Neural progenitor cell (in vitro differentiated cells): ENCODE data around the gene PTAFR. TPM values are rescaled to one million over a fixed set of nuclear protein-coding genes. Genes with fewer than 3 reads are reported as not detected.

Experiments
- DNase-seq: peaks from one replicate; pipeline ENCODE4 v3.0.0-alpha.2; 2016; ENCODE audit warnings: low spot score
- H2AFZ ChIP-seq: fragments of 200-600 bp; sonication (generic); replicated peaks from 2 replicates; pipeline ENCODE4 v1.6.1; 2016; ENCODE audit warnings: antibody characterized with exemption
- H3F3A ChIP-seq: fragments of 200-600 bp; sonication (generic); 2 replicates; pipeline ENCODE4 v1.6.1; 2016; ENCODE audit warnings: antibody characterized with exemption, low read depth
- H3K27ac ChIP-seq: fragments of 200-600 bp; sonication (generic); 2 replicates; pipeline ENCODE4 v1.5.1; 2016; ENCODE audit warnings: mild to moderate bottlenecking
- H3K27me3 ChIP-seq: fragments of 200-600 bp; sonication (generic); 2 replicates; pipeline ENCODE4 v1.6.1; 2016; ENCODE audit warnings: mild to moderate bottlenecking, moderate library complexity
- H3K36me3 ChIP-seq: fragments of 200-600 bp; sonication (generic); 2 replicates; pipeline ENCODE4 v1.5.1; 2016
- H3K4me1 ChIP-seq: fragments of 200-600 bp; sonication (generic); 2 replicates; pipeline ENCODE4 v1.6.1; 2016; ENCODE audit warnings: mixed run types
- H3K4me2 ChIP-seq: fragments of 200-600 bp; sonication (generic); 2 replicates; pipeline ENCODE4 v1.6.1; 2016
- H3K4me3 ChIP-seq: fragments of 200-600 bp; sonication (generic); 2 replicates; pipeline ENCODE4 v1.5.1; 2016
- H3K79me2 ChIP-seq: fragments of 200-600 bp; sonication (generic); 2 replicates; pipeline ENCODE4 v1.6.1; 2016; ENCODE audit warnings: low read depth
- H3K9ac ChIP-seq: fragments of 200-600 bp; sonication (generic); 2 replicates; pipeline ENCODE4 v1.6.1; 2016
- H3K9me3 ChIP-seq: fragments of 200-600 bp; sonication (generic); 2 replicates; pipeline ENCODE4 v1.5.1; 2016; ENCODE audit warnings: low read depth
- H4K20me1 ChIP-seq: fragments of 200-600 bp; sonication (generic); 2 replicates; pipeline ENCODE4 v1.6.1; 2016; ENCODE audit warnings: low read depth
- H3K27ac Mint-ChIP-seq: 3 replicates; pipeline ENCODE4 v1.8.0; 2021; ENCODE audit warnings: mixed read lengths
- H3K27me3 Mint-ChIP-seq: 2 replicates; pipeline ENCODE4 v1.8.0; 2022; ENCODE audit warnings: low read depth, mild to moderate bottlenecking, inconsistent platforms, moderate library complexity, mixed read lengths; ENCODE audit not compliant: insufficient read depth
- H3K36me3 Mint-ChIP-seq: 3 replicates; pipeline ENCODE4 v1.8.0; 2021; ENCODE audit warnings: mixed read lengths
- H3K4me1 Mint-ChIP-seq: 3 replicates; pipeline ENCODE4 v1.8.0; 2021; ENCODE audit warnings: mixed read lengths
- H3K4me3 Mint-ChIP-seq: 3 replicates; pipeline ENCODE4 v1.8.0; 2021; ENCODE audit warnings: mild to moderate bottlenecking, moderate library complexity, mixed read lengths
- H3K9me3 Mint-ChIP-seq: 3 replicates; pipeline ENCODE4 v1.8.0; 2020; ENCODE audit warnings: mixed read lengths
- CTCF ChIP-seq: fragments of 200-600 bp; sonication (generic); IDR thresholded peaks from 2 replicates; pipeline ENCODE4 v1.5.1; 2017; ENCODE audit warnings: antibody characterized with exemption, mild to moderate bottlenecking
- EZH2 ChIP-seq: fragments of 200-600 bp; sonication (generic); IDR thresholded peaks from 2 replicates; pipeline ENCODE4 v1.6.1; 2017; ENCODE audit warnings: antibody characterized with exemption, mild to moderate bottlenecking, moderate library complexity
- EZH2phosphoT487 ChIP-seq: fragments of 200-600 bp; sonication (generic); IDR thresholded peaks from 2 replicates; pipeline ENCODE4 v1.6.1; 2017; ENCODE audit warnings: antibody characterized with exemption
- total RNA-seq: library from RNA; depleted of rRNA; stranded (reverse); fragments of >200 nt; gene quantifications from 2 replicates; pipeline ENCODE4 v1.2.3, GENCODE V29; 2015; ENCODE audit warnings: low replicate concordance

The PTAFR gene
- total RNA-seq, 1 donor from 2014 or later: not detected

GRCh38 chr1:28136922-28137613 lies 39.4 kb downstream of the PTAFR start:
- Histone ChIP-seq H3K27ac (no peak overlapping the region), H3F3A (no peaks in the 10 kb centered on the region), H3K4me1 (no peaks in the 10 kb centered on the region), H3K4me3 (no peak overlapping the region), H3K9ac (no peak overlapping the region), H3K79me2 (no peaks in the 10 kb centered on the region), H3K36me3 (no peaks in the 10 kb centered on the region), H3K27me3 (no peaks in the 10 kb centered on the region), H4K20me1 (no peaks in the 10 kb centered on the region), H3K4me2 (no peak overlapping the region), H3K9me3 (no peaks in the 10 kb centered on the region), H2AFZ (no peak overlapping the region)
- Mint-ChIP-seq H3K36me3 (no peaks in the 10 kb centered on the region), H3K4me3 (no peak overlapping the region), H3K4me1 (peaks cover 9% of the 10 kb centered on the region), H3K9me3 (peaks cover 2% of the 10 kb centered on the region), H3K27ac (no peak overlapping the region), H3K27me3 (peaks cover 4% of the 10 kb centered on the region)
- TF ChIP-seq CTCF: no peak
- TF ChIP-seq EZH2: no peak
- TF ChIP-seq EZH2phosphoT487: no peak
- no peak for DNase-seq

GRCh38 chr1:28136169-28136921 lies 40.1 kb downstream of the PTAFR start:
- Histone ChIP-seq H4K20me1 (no peaks in the 10 kb centered on the region), H3K36me3 (no peaks in the 10 kb centered on the region), H3K4me3 (no peak overlapping the region), H3K27me3 (no peaks in the 10 kb centered on the region), H3K27ac (no peak overlapping the region), H3K9me3 (no peaks in the 10 kb centered on the region), H3K4me1 (no peaks in the 10 kb centered on the region), H3K79me2 (no peaks in the 10 kb centered on the region), H2AFZ (no peak overlapping the region), H3F3A (no peaks in the 10 kb centered on the region), H3K9ac (no peak overlapping the region), H3K4me2 (no peak overlapping the region)
- peaks cover 2% of the 10 kb centered on the region for H3K9me3 Mint-ChIP-seq
- no peak overlapping the region for H3K27ac Mint-ChIP-seq
- TF ChIP-seq CTCF: no peak
- TF ChIP-seq EZH2phosphoT487: no peak
- H3K4me1 Mint-ChIP-seq: peaks cover 9% of the 10 kb centered on the region
- DNase-seq: no peak
- no peaks in the 10 kb centered on the region for H3K36me3 Mint-ChIP-seq
- H3K4me3 Mint-ChIP-seq: no peak overlapping the region
- peaks cover 4% of the 10 kb centered on the region for H3K27me3 Mint-ChIP-seq

GRCh38 chr1:28135371-28136168 lies 40.9 kb downstream of the PTAFR start:
- Mint-ChIP-seq H3K9me3 (peaks cover 2% of the 10 kb centered on the region), H3K4me1 (peaks cover 9% of the 10 kb centered on the region), H3K27me3 (peaks cover 4% of the 10 kb centered on the region), H3K4me3 (no peak overlapping the region), H3K36me3 (no peaks in the 10 kb centered on the region), H3K27ac (no peak overlapping the region)
- H4K20me1 ChIP-seq: no peaks in the 10 kb centered on the region
- no peak overlapping the region for H3K4me2 ChIP-seq
- H3K27ac ChIP-seq: no peak overlapping the region
- no peaks in the 10 kb centered on the region for H3F3A ChIP-seq
- no peak overlapping the region for H3K9ac ChIP-seq
- H3K27me3 ChIP-seq: no peaks in the 10 kb centered on the region
- no peak overlapping the region for H2AFZ ChIP-seq
- H3K4me3 ChIP-seq: no peak overlapping the region
- H3K36me3 ChIP-seq: no peaks in the 10 kb centered on the region
- H3K79me2 ChIP-seq: no peaks in the 10 kb centered on the region
- no peak for DNase-seq
- H3K4me1 ChIP-seq: no peaks in the 10 kb centered on the region
- TF ChIP-seq EZH2 (no peak), CTCF (no peak), EZH2phosphoT487 (no peak)
- no peaks in the 10 kb centered on the region for H3K9me3 ChIP-seq
